ENCODE data around the gene IL6R.

Gene IL6R

DNA sequence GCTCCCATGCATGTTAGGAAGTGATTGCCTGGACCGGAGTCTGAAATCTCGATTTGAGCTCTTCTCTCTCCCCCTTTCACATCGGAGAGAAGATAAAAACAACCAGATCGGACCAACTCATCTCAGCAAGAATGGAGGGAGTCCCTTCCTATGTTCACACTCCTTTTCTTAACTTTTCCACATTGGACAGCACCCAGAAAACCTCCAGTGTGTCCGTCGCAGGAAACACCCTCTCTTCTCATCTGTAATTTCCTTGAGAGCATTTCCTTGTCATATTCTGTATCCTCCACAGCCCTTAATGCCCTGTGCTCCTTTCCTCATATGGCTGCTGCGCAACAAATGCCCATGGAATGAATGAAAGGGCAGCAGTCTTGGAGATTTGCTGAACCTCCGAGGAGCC lies 95.4 kb downstream of the IL6R start:
- H3K9me3 Mint-ChIP-seq = no peaks in the 10 kb centered on the region

GRCh38 chr1:154501423-154502065 lies 96.4 kb downstream of the IL6R start:
- no peak overlapping the region for H3K27ac Mint-ChIP-seq
- H3K4me1 Mint-ChIP-seq (ENCODE audit: low read depth) = peaks cover 9% of the 10 kb centered on the region
- H3K36me3 Mint-ChIP-seq (ENCODE audit: low read depth) = no peaks in the 10 kb centered on the region
- DNase-seq (ENCODE audit: low spot score) = no peak
- H3K4me3 Mint-ChIP-seq = no peak overlapping the region
- no peaks in the 10 kb centered on the region for H3K9me3 Mint-ChIP-seq
- H3K27me3 Mint-ChIP-seq (ENCODE audit: low read depth) = peaks cover 69% of the 10 kb centered on the region

More for the DNA sequence above, 95.4 kb downstream of the IL6R start:
- Mint-ChIP-seq H3K27ac (no peak overlapping the region), H3K4me1 (ENCODE audit: low read depth) (peaks cover 9% of the 10 kb centered on the region), H3K27me3 (ENCODE audit: low read depth) (peaks cover 64% of the 10 kb centered on the region), H3K36me3 (ENCODE audit: low read depth) (no peaks in the 10 kb centered on the region), H3K4me3 (no peak overlapping the region)
- no peak for DNase-seq (ENCODE audit: low spot score)

- H3K4me1 Mint-ChIP-seq (ENCODE audit: low read depth) = peaks cover 3% of the 10 kb centered on the region
- H3K36me3 Mint-ChIP-seq (ENCODE audit: low read depth) = no peaks in the 10 kb centered on the region
- no peaks in the 10 kb centered on the region for H3K9me3 Mint-ChIP-seq
- H3K4me3 Mint-ChIP-seq = no peak within 1 kb of the TSS
- no peak for DNase-seq (ENCODE audit: low spot score)
- no peak within 1 kb of the TSS for H3K27ac Mint-ChIP-seq
- H3K27me3 Mint-ChIP-seq (ENCODE audit: low read depth) = peaks cover 71% of the 10 kb centered on the region
Observed at GRCh38 chr1:154502066-154502743, 97.1 kb downstream of the IL6R start, which contains the start of the genes SHE and TDRD10. Gene SHE, minus strand, starts transcription at chr1:154502412. Its CDS starts 386 bp downstream, at chr1:154502026. Gene TDRD10, plus strand, starts transcription at chr1:154502219. Its CDS starts 4,685 bp downstream, at chr1:154506904.

- H3K36me3 Mint-ChIP-seq (ENCODE audit: low read depth) = no peaks in the 10 kb centered on the region
- peaks cover 3% of the 10 kb centered on the region for H3K4me1 Mint-ChIP-seq (ENCODE audit: low read depth)
- no peak overlapping the region for H3K27ac Mint-ChIP-seq
- peaks cover 76% of the 10 kb centered on the region for H3K27me3 Mint-ChIP-seq (ENCODE audit: low read depth)
- H3K9me3 Mint-ChIP-seq = no peaks in the 10 kb centered on the region
- no peak for DNase-seq (ENCODE audit: low spot score)
- no peak overlapping the region for H3K4me3 Mint-ChIP-seq
Observed at GRCh38 chr1:154502744-154503115, 97.6 kb downstream of the IL6R start.

- no peak overlapping the region for H3K4me3 Mint-ChIP-seq
- DNase-seq (ENCODE audit: low spot score) = no peak
- peaks cover 80% of the 10 kb centered on the region for H3K27me3 Mint-ChIP-seq (ENCODE audit: low read depth)
- no peaks in the 10 kb centered on the region for H3K9me3 Mint-ChIP-seq
- H3K4me1 Mint-ChIP-seq (ENCODE audit: low read depth) = peaks cover 3% of the 10 kb centered on the region
- H3K27ac Mint-ChIP-seq = no peak overlapping the region
- no peaks in the 10 kb centered on the region for H3K36me3 Mint-ChIP-seq (ENCODE audit: low read depth)
Observed at GRCh38 chr1:154503898-154504297, 98.8 kb downstream of the IL6R start.

- Mint-ChIP-seq H3K4me1 (ENCODE audit: low read depth) (no peaks in the 10 kb centered on the region), H3K27me3 (ENCODE audit: low read depth) (peaks cover 42% of the 10 kb centered on the region)
Observed at GRCh38 chr1:154512760-154513159, 107.6 kb downstream of the IL6R start.

DNA sequence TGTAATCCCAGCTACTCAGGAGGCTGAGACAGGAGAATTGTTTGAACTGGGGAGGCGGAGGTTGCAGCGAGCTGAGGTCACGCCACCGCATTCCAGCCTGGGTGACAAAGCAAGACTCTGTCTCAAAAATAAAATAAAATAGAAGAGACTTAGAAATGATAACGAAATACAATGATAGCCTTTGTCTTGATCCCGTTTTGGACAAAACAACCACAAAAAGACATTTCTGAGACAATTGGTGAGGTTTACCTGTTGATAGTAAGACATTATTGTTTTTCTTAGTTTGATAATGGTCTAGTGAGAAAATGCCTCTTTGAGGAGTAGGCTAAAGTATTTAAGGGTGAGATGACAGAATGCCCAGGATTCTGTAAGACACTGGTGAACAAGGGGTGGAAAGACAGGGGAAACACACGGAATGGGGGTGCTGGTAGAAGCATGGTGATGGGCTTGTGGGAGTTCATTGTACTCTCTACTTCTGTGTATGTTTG lies 109.0 kb downstream of the IL6R start:
- Mint-ChIP-seq H3K4me1 (ENCODE audit: low read depth) (no peaks in the 10 kb centered on the region), H3K36me3 (ENCODE audit: low read depth) (no peaks in the 10 kb centered on the region), H3K9me3 (no peaks in the 10 kb centered on the region), H3K27ac (no peak overlapping the region), H3K27me3 (ENCODE audit: low read depth) (peaks cover 32% of the 10 kb centered on the region), H3K4me3 (no peak overlapping the region)
- no peak for DNase-seq (ENCODE audit: low spot score)

More at GRCh38 chr1:154512760-154513159, 107.6 kb downstream of the IL6R start:
- Mint-ChIP-seq H3K4me3 (no peak overlapping the region), H3K27ac (no peak overlapping the region), H3K36me3 (ENCODE audit: low read depth) (no peaks in the 10 kb centered on the region), H3K9me3 (no peaks in the 10 kb centered on the region)
- no peak for DNase-seq (ENCODE audit: low spot score)

GRCh38 chr1:154517661-154518060 lies 112.5 kb downstream of the IL6R start:
- no peaks in the 10 kb centered on the region for H3K4me1 Mint-ChIP-seq (ENCODE audit: low read depth)
- no peak for DNase-seq (ENCODE audit: low spot score)
- no peaks in the 10 kb centered on the region for H3K9me3 Mint-ChIP-seq
- no peak overlapping the region for H3K27ac Mint-ChIP-seq
- no peaks in the 10 kb centered on the region for H3K36me3 Mint-ChIP-seq (ENCODE audit: low read depth)
- peaks cover 36% of the 10 kb centered on the region for H3K27me3 Mint-ChIP-seq (ENCODE audit: low read depth)
- no peak overlapping the region for H3K4me3 Mint-ChIP-seq

All from T-helper 2 cell treated with Interferon-gamma antibody and Interleukin-4, amounts not matched to agents 5 μg/mL and 100 μg/mL, for 36 hours (primary cell).